SK-MEL-5 (cell line): ENCODE measurements around the gene RASSF3. TPM values are rescaled to one million over a fixed set of nuclear protein-coding genes. Genes with fewer than 3 reads are reported as not detected.
"Not testable (repeated sequence)": the region's sequence is repeated elsewhere in the genome, so short reads cannot be mapped to it uniquely, and the experiment has no call there.

Experiments
- DNase-seq: peaks from one replicate; pipeline ENCODE4 v3.0.0-alpha.2; 2016; ENCODE audit warnings: low read depth, low spot score
- in situ Hi-C: cut with HindIII; loops from 2 replicates; pipeline ENCODE4 v1.10.0; 2016; ENCODE audit warnings: low sequenced_read_pairs, high pct_unique_total_duplicates, low pct_unique_long_range_greater_than_20kb
- total RNA-seq: library from RNA; depleted of rRNA; stranded (reverse); fragments of >200 nt; shearing (Covaris generic); gene quantifications from 2 replicates; pipeline ENCODE4 v1.2.3, GENCODE V29; 2014

Gene RASSF3
- total RNA-seq, 1 experiment from 2014 or later = 117 TPM

DNA sequence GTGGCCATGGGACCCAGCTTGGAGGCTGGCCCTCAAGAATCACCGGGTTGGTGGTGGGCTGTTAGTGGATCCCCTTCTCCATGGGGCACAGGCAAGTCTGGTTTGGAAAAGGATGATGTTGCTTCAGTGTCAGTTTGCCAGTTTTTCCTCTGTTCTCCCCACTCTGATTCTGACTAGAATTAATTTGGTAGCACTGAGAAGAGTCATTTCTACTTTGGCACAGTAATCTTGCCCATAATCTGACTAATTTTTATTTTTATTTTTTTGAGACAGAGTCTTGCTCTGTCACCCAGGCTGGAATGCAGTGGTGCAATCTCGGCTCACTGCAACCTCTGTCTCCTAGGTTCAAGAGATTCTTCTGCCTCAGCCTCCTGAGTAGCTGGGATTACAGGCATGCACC lies 43.6 kb downstream of the RASSF3 start:
- DNase-seq, in situ Hi-C loops: not testable (repeated sequence)

DNA sequence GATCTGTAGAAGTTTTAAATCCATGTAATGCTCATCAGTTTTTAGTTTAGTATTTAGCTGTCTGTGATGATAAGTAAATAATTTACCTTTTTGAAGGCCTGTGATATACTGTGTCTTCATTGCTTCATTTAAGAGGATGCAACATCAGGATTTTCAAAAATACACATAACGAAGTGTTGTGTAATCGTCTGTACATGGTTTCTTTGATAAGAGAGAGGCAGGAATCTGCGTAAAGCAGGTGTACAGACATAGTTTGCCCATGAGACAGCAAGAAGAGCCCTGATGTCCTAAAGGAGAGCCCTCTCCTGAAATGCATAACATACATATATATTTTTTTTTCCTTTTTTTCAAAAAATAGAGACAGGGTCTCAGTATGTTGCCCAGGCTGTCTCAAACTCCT lies 44.8 kb downstream of the RASSF3 start:
- DNase-seq = no peak
- in situ Hi-C loops = no loop called here

DNA sequence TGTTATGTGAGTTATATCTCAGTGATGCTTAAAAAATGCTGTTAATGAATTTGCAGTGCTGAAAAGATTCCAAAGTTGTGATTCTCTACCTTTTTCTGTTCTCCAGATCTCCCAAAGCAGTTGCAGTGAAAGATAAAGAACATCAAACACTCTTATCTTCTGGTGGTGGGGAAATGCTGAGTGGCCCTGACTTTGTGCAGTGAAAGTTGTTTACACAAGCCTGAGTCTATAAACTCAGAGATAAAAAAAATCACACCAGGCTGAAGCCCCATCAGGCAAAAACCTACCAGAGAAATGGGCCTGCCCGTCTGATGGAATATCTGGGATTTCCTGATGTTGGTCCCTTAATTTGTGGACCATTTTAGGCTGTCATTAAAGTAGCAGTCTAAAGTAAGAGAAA lies 46.1 kb downstream of the RASSF3 start:
- in situ Hi-C loops = no loop called here
- no peak for DNase-seq

DNA sequence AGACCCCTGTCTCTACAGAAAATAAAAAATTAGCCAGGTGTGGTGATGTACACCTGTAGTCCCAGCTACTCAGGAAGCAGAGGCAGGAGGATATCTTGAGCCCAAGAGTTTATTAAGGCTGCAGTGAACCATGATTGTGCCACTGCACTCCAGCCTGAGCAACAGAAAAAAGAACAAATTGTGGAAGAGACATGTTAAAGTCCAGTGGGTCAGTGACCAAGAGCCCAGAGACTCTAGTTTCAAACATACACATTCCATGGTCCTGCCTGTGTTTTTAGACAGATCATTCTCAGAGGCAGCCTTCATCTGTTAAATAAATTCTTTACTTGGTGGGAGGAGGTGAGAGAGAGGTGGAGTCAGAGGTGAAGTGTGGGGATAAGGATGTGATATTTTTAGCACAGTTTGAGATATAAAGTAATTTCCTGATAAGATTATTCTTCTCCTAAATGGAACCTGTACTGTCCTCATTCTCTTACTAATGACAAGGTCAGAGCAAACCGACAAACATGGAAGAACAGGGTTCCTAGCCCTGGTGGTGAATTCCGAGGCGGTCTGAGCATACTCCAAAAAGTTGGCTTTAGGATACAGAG lies 48.7 kb downstream of the RASSF3 start:
- in situ Hi-C loops = no loop called here
- no peak for DNase-seq

DNA sequence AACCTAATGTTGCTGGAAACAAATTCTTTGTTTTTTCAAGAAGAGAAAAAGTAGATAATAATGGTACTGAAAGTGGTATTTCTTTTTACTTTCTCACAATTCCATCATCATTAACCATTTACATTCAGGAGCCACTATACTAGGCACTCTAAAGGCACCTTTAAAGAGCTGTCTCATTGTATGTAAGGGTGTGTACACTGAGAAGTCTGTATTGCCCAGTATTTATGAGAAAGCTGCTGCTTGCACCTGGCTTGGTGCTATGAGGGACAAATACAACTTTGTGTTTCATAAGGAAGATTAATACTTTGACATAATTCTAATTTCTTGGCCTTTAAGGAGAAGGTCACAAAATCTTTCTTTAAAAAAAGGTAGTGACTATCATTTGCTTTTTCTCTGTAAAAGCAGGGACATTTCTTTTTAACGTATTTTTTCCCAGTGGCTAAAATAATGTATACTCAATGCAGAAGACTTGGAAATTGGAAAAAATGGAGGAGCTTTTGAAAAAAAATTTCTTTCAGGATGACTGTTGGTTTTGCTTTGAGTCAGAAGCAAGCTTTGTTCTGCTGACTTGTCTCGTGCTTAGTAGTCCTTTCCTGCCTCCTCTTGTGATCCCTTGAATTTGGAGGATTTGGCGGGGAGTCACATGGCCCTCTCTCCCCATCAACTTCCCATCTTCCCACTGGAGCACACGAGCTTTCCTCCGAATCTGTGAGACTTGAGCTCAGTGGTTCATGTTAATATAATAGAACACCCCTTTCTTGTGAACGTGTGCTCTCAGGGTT lies 50.1 kb downstream of the RASSF3 start:
- in situ Hi-C loops = no loop called here
- DNase-seq = peak; percentile 97

DNA sequence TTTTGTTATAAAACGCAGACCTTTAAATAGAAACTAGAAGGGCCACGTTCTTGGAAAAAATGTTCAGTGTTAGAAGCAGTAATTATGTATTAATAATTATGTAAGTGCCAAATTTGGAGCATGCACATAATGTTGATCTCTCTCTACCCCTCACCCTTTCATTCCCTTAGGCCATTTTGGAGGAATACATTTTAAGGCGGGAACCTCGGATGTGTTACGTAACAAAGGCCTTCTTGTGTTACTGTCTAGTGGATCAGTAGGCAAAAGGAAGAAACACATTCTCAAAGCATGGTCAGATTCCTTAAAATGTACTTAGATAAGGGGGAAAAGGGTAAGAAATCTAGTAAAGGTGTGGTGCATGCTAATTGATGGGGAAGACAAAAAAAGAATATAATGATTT lies 52.7 kb downstream of the RASSF3 start:
- peak; percentile 94 for DNase-seq
- in situ Hi-C loops = no loop called here

DNA sequence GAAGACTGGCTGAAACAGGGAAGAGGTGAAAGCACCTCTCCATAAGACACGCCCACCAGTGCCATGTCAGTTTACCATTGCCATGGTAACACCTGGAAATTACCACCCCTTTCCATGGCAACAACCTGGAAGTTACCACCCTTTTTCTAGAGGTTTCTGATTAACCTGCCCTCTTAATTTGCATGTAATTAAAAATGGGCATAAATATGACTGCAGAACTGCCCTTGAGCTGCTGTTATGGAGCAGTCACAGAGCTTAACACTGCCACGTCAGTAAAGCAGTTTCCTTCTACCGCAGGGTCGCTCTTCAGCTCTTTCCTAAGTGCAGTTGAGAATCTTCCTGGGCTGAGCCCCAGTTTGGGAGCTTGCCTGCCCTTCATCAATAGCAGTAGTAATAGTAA lies 55.2 kb downstream of the RASSF3 start:
- in situ Hi-C loops = no loop called here
- peak; percentile 46 for DNase-seq

DNA sequence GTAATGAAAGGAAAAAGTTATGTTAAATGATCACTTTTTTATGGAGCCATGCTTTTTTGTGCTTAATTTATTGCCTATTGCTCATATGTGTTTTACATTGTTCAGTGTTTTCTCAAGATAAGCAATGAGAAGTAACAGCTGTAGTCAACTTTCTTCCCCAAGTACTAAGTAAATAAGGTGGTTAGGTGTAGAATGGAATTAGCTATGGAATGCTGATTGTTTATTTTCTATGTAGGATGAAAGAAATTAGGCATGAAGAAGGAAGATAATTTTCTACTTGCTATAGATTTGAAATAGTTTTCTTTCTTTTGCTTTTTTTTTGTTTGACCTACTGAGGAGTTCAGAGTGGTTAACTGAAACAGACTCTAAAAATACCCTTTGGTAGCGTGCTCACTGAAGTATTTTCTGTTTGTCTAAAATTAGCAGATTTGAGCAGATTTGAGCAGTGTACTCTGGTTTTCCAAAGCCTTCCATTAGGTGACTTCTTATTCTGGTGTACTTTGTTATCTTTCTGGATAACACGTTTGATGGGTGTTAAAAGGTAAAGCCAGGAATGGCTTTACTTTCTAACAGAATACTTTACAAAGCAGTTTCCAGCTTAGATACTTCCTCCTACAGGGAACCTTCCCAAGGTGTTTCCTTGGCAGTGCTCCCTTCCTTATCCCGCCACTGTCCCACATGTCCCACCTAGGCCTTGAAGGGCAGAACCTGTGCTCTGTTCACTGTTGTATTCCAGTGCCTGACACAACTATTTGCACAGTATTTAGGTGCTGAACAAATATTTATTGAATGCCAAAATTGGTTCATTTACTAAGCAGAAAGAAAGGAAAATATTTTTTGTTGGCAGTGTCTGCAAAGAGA lies 56.0 kb downstream of the RASSF3 start:
- in situ Hi-C loops = no loop called here
- no peak for DNase-seq

DNA sequence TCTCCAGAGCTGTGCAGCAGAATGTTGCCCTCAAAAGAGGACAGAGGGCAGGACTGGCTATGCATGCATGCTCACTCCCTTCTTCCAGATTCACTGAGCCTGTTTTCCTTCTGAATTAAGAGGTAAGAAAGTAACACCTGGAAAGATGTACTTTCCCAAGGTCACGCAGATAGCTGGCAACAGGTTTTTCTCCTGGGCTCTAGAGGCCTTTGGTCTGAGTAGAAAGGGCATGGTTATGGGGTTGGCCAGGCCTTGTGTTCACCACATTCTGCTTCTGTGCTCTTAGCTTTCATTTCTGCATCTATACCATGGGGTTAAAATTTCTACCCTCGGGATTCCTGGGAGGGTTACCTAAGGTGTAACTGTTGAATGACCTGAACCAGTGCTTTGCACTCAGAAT lies 57.5 kb downstream of the RASSF3 start:
- no peak for DNase-seq
- in situ Hi-C loops = no loop called here

DNA sequence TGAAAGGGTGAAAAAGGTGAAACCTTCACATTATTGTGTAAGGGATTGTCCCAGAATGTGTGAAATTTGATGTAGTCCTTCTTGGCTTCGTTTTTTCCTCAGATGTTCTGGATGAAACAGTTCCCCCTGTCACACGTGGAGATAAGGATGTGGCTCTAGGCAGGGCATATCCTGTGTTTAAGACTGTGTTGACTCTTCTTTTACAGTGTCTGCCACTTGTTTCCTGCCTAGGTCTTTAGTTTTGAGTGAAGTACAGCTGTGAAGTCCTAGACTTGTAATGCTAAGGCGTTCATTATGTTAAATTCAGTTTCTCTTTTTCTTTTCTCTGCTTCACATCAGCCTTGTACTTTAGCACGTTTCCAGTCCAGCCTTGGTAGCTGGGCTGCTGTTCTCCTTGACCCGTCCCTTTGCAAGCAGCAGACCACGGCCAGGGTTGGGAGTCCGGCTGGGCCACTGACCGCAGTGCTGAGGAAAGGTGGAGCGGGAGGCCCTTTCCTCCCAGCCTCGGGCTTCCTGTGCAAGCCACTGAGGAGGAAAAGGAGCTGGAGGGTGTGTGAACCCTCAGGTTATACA lies 59.1 kb downstream of the RASSF3 start:
- peak; percentile 35 for DNase-seq
- in situ Hi-C loops = no loop called here

DNA sequence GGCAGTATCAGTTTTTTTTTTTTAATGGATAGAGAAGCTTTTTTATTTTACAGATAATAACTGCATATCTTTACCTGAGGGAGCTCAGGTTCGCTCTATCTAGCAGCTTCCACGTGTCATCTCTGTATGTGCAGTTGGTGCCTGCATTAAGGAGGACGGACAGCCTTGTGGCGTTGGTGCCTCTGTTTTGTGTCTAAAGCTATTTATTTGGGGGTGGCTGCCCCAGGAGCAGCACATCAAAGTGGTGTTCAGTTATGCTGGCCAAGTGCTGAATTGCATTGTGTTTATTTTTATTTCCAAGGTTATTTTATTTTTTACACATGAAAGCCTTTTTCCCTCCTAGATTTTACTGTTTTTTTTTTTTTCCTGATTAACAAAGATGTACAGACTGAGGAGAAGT lies 59.7 kb downstream of the RASSF3 start:
- DNase-seq = no peak
- in situ Hi-C loops = no loop called here

DNA sequence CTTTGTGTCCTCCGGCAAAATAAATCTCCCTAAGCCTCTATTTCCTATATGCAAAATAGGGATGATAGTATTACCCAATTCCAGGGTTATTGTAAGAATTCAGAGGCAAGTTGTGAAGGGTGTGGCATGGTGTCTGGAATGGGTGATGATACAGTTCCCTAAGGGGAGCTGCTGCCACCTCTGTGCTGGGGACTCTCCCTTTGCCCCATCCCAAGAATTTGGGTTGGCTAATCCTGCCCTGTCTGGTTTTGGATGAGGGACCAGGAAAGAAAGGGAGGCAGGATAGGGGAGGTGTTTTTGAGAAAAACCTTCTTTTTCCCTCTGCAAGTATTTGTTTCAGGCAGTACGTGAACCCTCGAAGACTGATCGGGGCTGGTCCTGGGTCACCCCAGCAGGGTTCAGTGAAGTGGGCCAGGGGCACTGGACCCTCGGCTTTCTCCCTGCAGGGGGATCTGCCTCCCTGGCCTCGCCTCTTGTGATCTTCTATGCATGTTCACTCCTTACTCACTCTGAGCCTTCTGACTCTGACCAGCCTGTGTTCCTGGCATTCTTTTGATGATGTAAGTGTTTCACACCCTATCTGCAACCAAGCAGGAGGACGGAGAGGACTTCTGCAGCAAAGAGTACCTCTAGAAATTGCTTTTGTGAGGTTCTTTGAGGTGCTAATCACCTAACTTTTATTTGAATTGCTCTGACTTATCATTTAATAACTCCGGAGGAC lies 60.8 kb downstream of the RASSF3 start:
- peak; percentile 55 for DNase-seq
- in situ Hi-C loops = no loop called here

DNA sequence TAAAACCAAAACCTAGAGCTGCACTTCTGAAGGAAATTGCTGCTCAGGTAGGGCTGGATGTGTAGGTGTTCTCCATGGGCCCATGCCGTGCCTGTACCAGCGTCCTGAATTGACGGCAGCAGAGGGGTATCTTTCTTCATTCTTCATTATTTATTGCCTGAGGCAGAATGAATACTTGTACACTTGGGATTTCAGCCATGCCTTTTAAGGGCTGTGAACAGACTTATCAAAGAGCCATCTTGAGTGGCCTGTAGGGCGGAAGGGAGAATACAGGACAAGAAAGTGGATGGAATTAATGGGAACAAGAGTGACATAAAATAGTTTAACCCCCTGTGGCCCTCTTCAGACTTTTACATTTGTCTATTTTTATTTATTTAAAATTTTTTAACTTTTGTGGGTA lies 61.4 kb downstream of the RASSF3 start:
- in situ Hi-C loops = no loop called here
- DNase-seq = peak; percentile 62

DNA sequence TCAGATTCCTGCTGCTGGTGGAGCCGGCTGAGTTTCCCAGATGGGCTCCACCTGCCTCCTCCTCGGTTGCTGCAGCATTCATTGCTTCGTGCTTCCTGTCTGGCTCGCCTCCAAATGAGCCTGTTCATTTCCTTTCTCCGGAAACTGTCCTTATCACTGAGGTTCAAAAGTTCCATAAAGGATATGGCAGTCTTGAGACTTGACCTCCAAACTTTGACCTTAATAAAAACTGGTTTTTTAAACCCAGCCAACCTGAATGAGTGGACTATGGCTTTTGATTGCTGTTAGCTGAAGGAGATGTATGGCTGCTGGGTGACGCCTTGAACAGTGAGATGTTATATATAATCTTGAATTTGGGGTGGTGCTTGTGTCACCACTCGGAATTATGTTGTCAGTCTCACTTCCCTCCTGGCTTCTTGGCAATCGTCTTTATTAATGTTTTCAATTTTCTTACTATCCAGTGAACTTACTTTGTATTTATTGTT lies 62.7 kb downstream of the RASSF3 start:
- peak; percentile 55 for DNase-seq
- in situ Hi-C loops = no loop called here

DNA sequence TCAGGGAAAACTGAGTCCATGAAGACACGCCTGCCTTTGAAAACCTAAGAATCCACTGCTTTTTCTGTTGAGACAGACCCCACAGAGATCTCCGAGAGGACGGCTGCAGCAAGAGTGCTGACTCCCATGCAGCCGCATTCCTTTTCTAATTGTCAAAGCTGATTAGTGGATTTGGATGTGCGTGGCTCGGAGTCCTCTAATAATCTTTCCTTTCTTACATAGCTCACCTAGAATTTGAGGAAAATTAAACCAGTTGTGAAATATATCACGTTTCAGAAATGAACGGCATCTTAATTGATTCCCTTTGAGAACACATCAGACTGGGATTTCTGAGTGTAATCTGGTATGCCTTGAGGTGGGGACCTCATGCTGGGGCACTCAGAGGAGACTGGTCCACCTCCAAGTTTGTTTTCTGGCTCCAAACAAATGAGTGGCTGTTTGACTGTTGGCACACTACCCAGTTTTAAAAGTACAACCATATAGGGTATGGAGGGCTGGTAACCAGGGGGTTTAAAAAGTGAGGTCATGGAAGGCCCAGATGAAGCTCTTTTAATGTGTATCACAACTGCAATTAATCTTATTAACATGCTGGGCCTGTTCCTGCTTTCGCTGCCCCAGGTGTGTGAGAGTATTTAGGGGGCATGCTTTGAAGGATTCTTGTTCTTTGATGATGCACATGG lies 63.3 kb downstream of the RASSF3 start:
- peak; percentile 75 for DNase-seq
- in situ Hi-C loops = no loop called here

DNA sequence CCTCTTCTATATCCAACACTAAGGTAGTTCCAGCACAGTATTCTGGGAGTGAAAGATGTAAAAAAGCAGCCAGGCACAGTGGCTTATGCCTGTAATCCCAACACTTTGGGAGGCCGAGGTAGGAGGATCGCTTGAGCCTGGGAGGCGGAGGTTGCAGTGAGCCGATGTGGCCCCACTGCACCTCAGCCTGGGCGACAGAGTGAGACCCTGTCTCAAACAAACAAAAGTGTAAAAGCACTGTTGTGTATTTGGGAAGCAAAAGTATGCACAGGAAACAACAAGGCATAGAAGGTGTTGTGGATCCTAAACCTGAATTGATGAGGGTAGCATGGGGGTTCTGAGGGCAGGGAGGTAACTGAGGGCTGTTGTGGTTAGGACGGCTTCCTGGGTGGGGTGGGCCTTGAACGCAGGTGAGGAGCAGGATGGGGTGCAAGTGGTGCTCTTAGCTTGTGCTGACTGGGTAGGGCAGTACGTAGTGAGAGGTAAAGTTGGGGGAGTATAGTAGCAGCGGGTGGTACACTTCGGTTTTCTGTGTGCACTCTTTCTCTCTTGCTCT lies 64.2 kb downstream of the RASSF3 start:
- in situ Hi-C loops = no loop called here
- DNase-seq = no peak

DNA sequence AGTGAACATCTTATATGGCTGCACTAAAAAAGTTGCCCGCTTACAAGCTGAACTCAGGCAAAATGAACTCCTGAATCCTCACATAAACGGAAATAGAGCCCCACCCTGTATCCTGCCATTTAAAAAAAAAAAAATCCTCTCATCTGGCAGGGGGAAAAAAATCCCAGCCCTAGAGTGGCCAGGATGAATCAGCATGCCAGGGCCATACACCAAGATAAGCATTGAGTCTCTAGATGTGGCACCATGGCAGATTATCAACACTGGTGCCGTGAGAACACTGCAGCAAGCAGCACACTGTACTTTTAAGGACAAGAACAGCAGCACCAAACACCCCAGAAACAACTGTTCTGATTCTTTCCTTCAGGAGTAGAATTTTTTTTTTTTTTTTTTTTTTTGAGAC lies 65.5 kb downstream of the RASSF3 start:
- DNase-seq = peak; percentile 41
- in situ Hi-C loops = no loop called here
